ENCODE results near the gene HASPIN. TPM values are rescaled to one million over a fixed set of nuclear protein-coding genes. Genes with fewer than 3 reads are reported as not detected.

HASPIN gene
- total and polyA plus RNA-seq, 10 donors = 0.74 to 4.7 (median 2.4) TPM

DNA sequence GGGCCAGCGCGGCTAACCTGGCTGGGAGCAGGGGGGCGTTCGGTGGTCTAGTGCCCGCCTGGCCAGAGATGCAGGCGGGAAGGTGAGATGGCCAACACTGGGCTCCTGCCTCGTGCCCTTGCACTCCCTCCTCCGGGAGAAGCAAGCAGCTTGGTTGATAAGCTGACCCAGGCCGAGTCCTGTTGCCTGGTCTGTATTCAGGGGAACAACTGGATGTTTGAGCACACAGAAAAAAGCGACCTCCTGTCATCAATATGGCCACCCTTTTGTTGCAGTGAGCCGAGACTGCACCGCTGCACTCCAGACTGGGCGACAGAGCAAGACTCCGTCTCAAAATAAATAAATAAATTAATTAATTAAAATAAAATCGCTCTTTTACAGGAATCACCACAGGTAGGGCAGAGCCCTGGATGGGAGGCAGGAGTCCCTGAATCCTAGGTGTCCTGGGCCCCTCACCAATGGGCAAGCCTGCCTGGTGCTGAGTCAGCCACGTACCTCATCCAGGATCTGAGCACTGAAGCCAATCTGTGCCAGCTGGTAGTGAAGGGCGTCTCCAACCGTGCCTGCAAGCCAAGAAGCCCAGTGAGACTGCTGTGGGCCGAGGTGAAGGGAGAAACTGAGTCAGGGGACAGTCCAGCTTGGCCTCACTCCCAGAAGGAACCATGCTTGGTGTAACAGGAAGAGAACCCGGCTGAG lies 31.8 kb downstream of the HASPIN start:
- DNase-seq = no peak
- Histone ChIP-seq H3K4me1 (peaks cover 0 to 32% (median 16%) of the 10 kb centered on the region in 6 donors), H3K27me3 (replicated peaks in 1 of 7) (peaks cover 0 to 11% (median 0%) of the 10 kb centered on the region in 7 donors), H3K9me3 (peaks cover 0 to 10% (median 4%) of the 10 kb centered on the region in 8 donors), H3K36me3 (no peaks in the 10 kb centered on the region), H3K27ac (peak overlapping the region in 6 of 8 donors; percentile 38 to 81 (median 64)), H3K4me3 (peak overlapping the region in 6 of 8 donors; percentile 17 to 61 (median 25))
- no peak for TF ChIP-seq POLR2AphosphoS5 (IDR thresholded peaks at IDR 0.05)
- TF ChIP-seq POLR2A (IDR thresholded peaks at IDR 0.05) = no peak
- TF ChIP-seq, protein P1, sequence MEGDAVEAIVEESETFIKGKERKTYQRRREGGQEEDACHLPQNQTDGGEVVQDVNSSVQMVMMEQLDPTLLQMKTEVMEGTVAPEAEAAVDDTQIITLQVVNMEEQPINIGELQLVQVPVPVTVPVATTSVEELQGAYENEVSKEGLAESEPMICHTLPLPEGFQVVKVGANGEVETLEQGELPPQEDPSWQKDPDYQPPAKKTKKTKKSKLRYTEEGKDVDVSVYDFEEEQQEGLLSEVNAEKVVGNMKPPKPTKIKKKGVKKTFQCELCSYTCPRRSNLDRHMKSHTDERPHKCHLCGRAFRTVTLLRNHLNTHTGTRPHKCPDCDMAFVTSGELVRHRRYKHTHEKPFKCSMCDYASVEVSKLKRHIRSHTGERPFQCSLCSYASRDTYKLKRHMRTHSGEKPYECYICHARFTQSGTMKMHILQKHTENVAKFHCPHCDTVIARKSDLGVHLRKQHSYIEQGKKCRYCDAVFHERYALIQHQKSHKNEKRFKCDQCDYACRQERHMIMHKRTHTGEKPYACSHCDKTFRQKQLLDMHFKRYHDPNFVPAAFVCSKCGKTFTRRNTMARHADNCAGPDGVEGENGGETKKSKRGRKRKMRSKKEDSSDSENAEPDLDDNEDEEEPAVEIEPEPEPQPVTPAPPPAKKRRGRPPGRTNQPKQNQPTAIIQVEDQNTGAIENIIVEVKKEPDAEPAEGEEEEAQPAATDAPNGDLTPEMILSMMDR (IDR thresholded peaks at IDR 0.05 in 8 of 11, conservative IDR thresholded peaks at IDR 0.05 in 3 of 11) = no peak
- intact Hi-C loops (cut with DNase I; ENCODE audit: low total_unique reads) = no loop called here
- 64 to 83% (median 68%) methylated on average over 16 to 20 of the region's 20 CpGs for WGBS, 5 donors

DNA sequence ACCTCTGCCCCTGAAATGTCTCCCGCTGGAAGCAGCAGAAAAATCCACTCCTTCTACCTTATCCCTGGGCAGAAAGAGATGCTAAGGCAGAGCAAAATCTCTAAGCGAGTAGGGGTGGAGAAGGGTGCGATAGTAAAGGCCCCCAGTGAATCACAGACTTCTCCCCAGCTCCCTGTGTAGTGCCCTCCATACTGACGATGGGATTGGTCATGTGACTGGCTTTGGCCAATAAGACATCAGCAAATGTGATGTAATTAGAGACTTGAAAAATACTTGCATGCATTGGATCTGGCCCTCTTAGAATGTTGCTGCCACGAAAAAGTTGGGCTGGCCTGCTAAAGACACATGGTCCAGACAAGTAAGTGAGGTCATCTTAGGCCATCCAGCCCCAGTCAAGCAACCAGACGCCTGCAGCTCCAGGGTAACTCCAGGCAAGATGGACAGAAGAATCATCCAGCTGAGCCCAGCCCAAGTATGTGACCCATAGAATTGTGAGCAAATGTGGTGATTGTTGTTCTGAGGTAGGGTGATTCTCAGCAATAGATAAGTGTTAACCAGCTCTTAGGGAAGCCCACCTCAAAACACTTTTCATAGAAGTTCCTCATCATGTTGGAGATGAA lies 36.0 kb downstream of the HASPIN start:
- Histone ChIP-seq H3K27ac (no peak overlapping the region), H3K9me3 (peaks cover 0 to 10% (median 4%) of the 10 kb centered on the region in 8 donors), H3K4me3 (no peak overlapping the region), H3K4me1 (peaks cover 0 to 33% (median 11%) of the 10 kb centered on the region in 6 donors), H3K27me3 (replicated peaks in 1 of 7) (peaks cover 0 to 6% (median 0%) of the 10 kb centered on the region in 7 donors), H3K36me3 (no peaks in the 10 kb centered on the region)
- TF ChIP-seq POLR2AphosphoS5 (IDR thresholded peaks at IDR 0.05) (no peak), POLR2A (IDR thresholded peaks at IDR 0.05) (no peak)
- TF ChIP-seq, protein P1 (IDR thresholded peaks at IDR 0.05 in 8 of 11, conservative IDR thresholded peaks at IDR 0.05 in 3 of 11) = no peak
- WGBS, 5 donors = 84 to 93% (median 90%) methylated on average over 6 of the region's 6 CpGs
- intact Hi-C loops (cut with DNase I; ENCODE audit: low total_unique reads) = no loop called here
- DNase-seq = no peak

GRCh38 chr17:3761036-3761917 lies 37.6 kb downstream of the HASPIN start:
- Histone ChIP-seq H3K4me3 (no peak overlapping the region), H3K27ac (no peak overlapping the region), H3K36me3 (no peaks in the 10 kb centered on the region), H3K9me3 (peaks cover 0 to 10% (median 4%) of the 10 kb centered on the region in 8 donors), H3K4me1 (peaks cover 0 to 36% (median 17%) of the 10 kb centered on the region in 6 donors), H3K27me3 (replicated peaks in 1 of 7) (no peaks in the 10 kb centered on the region)
- intact Hi-C loops (cut with DNase I; ENCODE audit: low total_unique reads) = no loop called here
- DNase-seq = no peak
- TF ChIP-seq POLR2AphosphoS5 (IDR thresholded peaks at IDR 0.05) (no peak), POLR2A (IDR thresholded peaks at IDR 0.05) (no peak)
- TF ChIP-seq, protein P1 (IDR thresholded peaks at IDR 0.05 in 8 of 11, conservative IDR thresholded peaks at IDR 0.05 in 3 of 11) = no peak
- 86 to 90% (median 88%) methylated on average over 23 of the region's 23 CpGs for WGBS, 5 donors

All from spleen (tissue), 11 donors.